Fibroblast of the aortic adventitia (primary cell): ENCODE data around the gene SH3RF3. TPM values are rescaled to one million over a fixed set of nuclear protein-coding genes. Genes with fewer than 3 reads are reported as not detected.

Source experiments
- DNase-seq: peaks from one replicate; pipeline ENCODE4 v3.0.0-alpha.2; 2010; ENCODE audit warnings: low read depth
- H3K4me3 ChIP-seq: 2 replicates; pipeline ENCODE4 v1.5.1; 2011; ENCODE audit warnings: low read depth, mild to moderate bottlenecking, control low read depth, low read length, moderate library complexity
- CTCF ChIP-seq: IDR thresholded peaks from 2 replicates; pipeline ENCODE4 v1.5.1; 2011; ENCODE audit warnings: mild to moderate bottlenecking, low read length, control low read depth, inconsistent platforms; ENCODE audit not compliant: insufficient read depth
- total RNA-seq: library from RNA; depleted of rRNA; stranded (reverse); fragments of >200 nt; gene quantifications from 2 replicates; pipeline ENCODE4 v1.2.3, GENCODE V29; 2012; ENCODE audit warnings: low replicate concordance

The SH3RF3 gene
- total RNA-seq, 1 donor: 8.4 TPM

- TF ChIP-seq CTCF: no peak
- H3K4me3 ChIP-seq: no peak overlapping the region
- no peak for DNase-seq
These were observed 278.5 kb downstream of the SH3RF3 start for GRCh38 chr2:109407276-109408042.

GRCh38 chr2:109408043-109408335 lies 279.0 kb downstream of the SH3RF3 start:
- no peak for DNase-seq
- no peak overlapping the region for H3K4me3 ChIP-seq
- TF ChIP-seq CTCF: no peak

GRCh38 chr2:109409321-109410038 lies 280.5 kb downstream of the SH3RF3 start:
- H3K4me3 ChIP-seq: no peak overlapping the region
- TF ChIP-seq CTCF: no peak
- DNase-seq: no peak

- no peak for TF ChIP-seq CTCF
- DNase-seq: peak; percentile 53
These were observed 281.2 kb downstream of the SH3RF3 start for GRCh38 chr2:109410039-109410815.

GRCh38 chr2:109411640-109412325 lies 282.8 kb downstream of the SH3RF3 start:
- H3K4me3 ChIP-seq: no peak overlapping the region
- no peak for DNase-seq
- TF ChIP-seq CTCF: no peak

More at GRCh38 chr2:109410039-109410815, 281.2 kb downstream of the SH3RF3 start:
- no peak overlapping the region for H3K4me3 ChIP-seq

GRCh38 chr2:109415581-109416013 lies 286.6 kb downstream of the SH3RF3 start:
- DNase-seq: no peak
- no peak overlapping the region for H3K4me3 ChIP-seq

More at GRCh38 chr2:109415581-109416013, 286.6 kb downstream of the SH3RF3 start:
- no peak for TF ChIP-seq CTCF
